Loucy (cell line): Measurements from ENCODE around the gene USH1C.

Experiments
- H2AFZ ChIP-seq: fragments of 200-600 bp; sonication (generic); 2 replicates; pipeline ENCODE4 v1.6.0; 2016; ENCODE audit warnings: antibody characterized with exemption, mild to moderate bottlenecking, low read length, moderate library complexity
- H3F3A ChIP-seq: fragments of 200-600 bp; 2 replicates; pipeline ENCODE4 v1.6.0; 2016; ENCODE audit warnings: antibody characterized with exemption, low read depth, mild to moderate bottlenecking
- H3K27me3 ChIP-seq: fragments of 200-600 bp; sonication (generic); 2 replicates; pipeline ENCODE4 v1.6.1; 2014; ENCODE audit warnings: low read length, mild to moderate bottlenecking; ENCODE audit not compliant: insufficient read depth, poor library complexity, severe bottlenecking
- H3K36me3 ChIP-seq: fragments of 200-600 bp; sonication (generic); 2 replicates; pipeline ENCODE4 v1.6.1; 2016; ENCODE audit warnings: low read length; ENCODE audit not compliant: insufficient read depth
- H3K4me1 ChIP-seq: fragments of 200-600 bp; sonication (generic); 2 replicates; pipeline ENCODE4 v1.5.1; 2014; ENCODE audit warnings: low read length, mild to moderate bottlenecking; ENCODE audit not compliant: insufficient read depth, poor library complexity, severe bottlenecking
- H3K4me2 ChIP-seq: fragments of 200-600 bp; sonication (generic); 2 replicates; pipeline ENCODE4 v1.6.0; 2014; ENCODE audit warnings: antibody characterized with exemption, low read length, low read depth, mild to moderate bottlenecking; ENCODE audit not compliant: poor library complexity, severe bottlenecking
- H3K4me3 ChIP-seq: fragments of 200-600 bp; sonication (generic); 2 replicates; pipeline ENCODE4 v1.5.1; 2014; ENCODE audit warnings: low read length, mild to moderate bottlenecking, mixed read lengths; ENCODE audit not compliant: poor library complexity, severe bottlenecking
- H3K79me2 ChIP-seq: fragments of 200-600 bp; sonication (generic); 2 replicates; pipeline ENCODE4 v1.6.1; 2014; ENCODE audit warnings: low read length; ENCODE audit not compliant: insufficient read depth
- H3K9ac ChIP-seq: fragments of 200-600 bp; sonication (generic); 2 replicates; pipeline ENCODE4 v1.6.0; 2014; ENCODE audit warnings: mild to moderate bottlenecking, low read depth, low read length, moderate library complexity; ENCODE audit not compliant: poor library complexity, severe bottlenecking
- H3K9me2 ChIP-seq: fragments of 200-600 bp; sonication (generic); replicated peaks from 2 replicates; pipeline ENCODE4 v1.6.1; 2016; ENCODE audit warnings: low read depth, low read length, mixed read lengths
- H3K9me3 ChIP-seq: fragments of 200-600 bp; sonication (generic); 2 replicates; pipeline ENCODE4 v1.6.1; 2014; ENCODE audit warnings: mild to moderate bottlenecking, antibody characterized with exemption, low read length, low read depth; ENCODE audit not compliant: insufficient read depth
- H4K20me1 ChIP-seq: fragments of 200-600 bp; sonication (generic); 2 replicates; pipeline ENCODE4 v1.6.0; 2014; ENCODE audit warnings: antibody characterized with exemption, low read length, mild to moderate bottlenecking; ENCODE audit not compliant: insufficient read depth, poor library complexity, severe bottlenecking
- CTCF ChIP-seq: fragments of 200-600 bp; sonication (generic); conservative IDR thresholded peaks from 2 replicates; pipeline ENCODE4 v1.5.1; 2014; ENCODE audit warnings: mild to moderate bottlenecking, antibody characterized with exemption, low read length
- EZH2phosphoT487 ChIP-seq: fragments of 200-600 bp; IDR thresholded peaks from 2 replicates; pipeline ENCODE4 v1.6.1; 2018; ENCODE audit warnings: antibody characterized with exemption, mild to moderate bottlenecking, moderate library complexity, borderline replicate concordance

The USH1C gene

DNA sequence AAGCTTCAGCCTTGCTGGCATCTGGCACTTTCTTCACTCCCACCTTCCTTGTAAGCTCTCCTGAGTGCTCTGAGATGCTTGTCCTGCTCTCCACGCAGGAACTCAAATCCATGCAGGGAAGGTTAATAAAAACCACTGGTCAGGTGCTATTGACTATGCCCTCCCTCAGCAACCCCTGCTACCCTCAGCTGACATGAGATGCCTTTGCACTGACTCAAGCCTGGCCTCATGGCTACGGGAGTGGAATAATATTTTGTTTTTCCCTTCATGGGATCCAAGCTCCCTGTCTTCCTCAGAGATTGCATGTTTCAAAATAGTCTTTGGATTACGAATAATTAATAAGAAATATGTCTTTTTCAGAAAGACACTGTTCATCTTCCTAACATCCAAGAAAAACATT lies 35.9 kb downstream of the USH1C start:
- no peaks in the 10 kb centered on the region for H3K4me1 ChIP-seq
- H3K4me2 ChIP-seq: no peak overlapping the region
- no peaks in the 10 kb centered on the region for H3K9me3 ChIP-seq

DNA sequence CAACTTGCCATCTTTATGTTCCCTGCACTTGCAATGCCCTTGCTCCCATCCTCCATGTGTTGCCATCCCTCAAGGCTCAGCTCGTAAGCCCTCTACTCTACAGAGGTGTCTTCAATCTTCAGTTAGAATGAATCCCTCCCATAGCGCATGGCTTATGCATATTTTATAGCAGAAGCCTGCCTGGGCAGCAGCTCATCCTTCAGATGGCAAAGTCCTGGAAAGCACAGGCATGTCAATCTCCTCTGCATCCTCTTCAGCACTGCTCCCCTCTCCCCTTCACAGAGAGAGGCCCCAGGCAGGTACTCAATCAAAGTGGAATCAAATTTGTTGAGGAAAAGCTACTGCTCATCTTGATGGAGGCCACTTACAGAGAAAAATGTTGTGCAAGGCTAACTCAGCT lies 36.4 kb downstream of the USH1C start:
- no peaks in the 10 kb centered on the region for H4K20me1 ChIP-seq
- H3K4me1 ChIP-seq: no peaks in the 10 kb centered on the region
- no peaks in the 10 kb centered on the region for H3K9me2 ChIP-seq
- TF ChIP-seq CTCF (no peak), EZH2phosphoT487 (no peak)
- no peaks in the 10 kb centered on the region for H3K9me3 ChIP-seq
- no peak overlapping the region for H3K9ac ChIP-seq
- H3K4me2 ChIP-seq: no peak overlapping the region
- no peak overlapping the region for H3K4me3 ChIP-seq
- H2AFZ ChIP-seq: no peak overlapping the region
- no peaks in the 10 kb centered on the region for H3K27me3 ChIP-seq
- no peaks in the 10 kb centered on the region for H3K79me2 ChIP-seq
- H3K36me3 ChIP-seq: no peaks in the 10 kb centered on the region
- H3F3A ChIP-seq: no peaks in the 10 kb centered on the region

More for the DNA sequence above, 35.9 kb downstream of the USH1C start:
- Histone ChIP-seq H3K27me3 (no peaks in the 10 kb centered on the region), H4K20me1 (no peaks in the 10 kb centered on the region), H3K9ac (no peak overlapping the region), H3K4me3 (no peak overlapping the region), H3F3A (no peaks in the 10 kb centered on the region), H3K9me2 (no peaks in the 10 kb centered on the region), H3K79me2 (no peaks in the 10 kb centered on the region), H2AFZ (no peak overlapping the region), H3K36me3 (no peaks in the 10 kb centered on the region)
- TF ChIP-seq CTCF (no peak), EZH2phosphoT487 (no peak)

- TF ChIP-seq CTCF (no peak; the same call in 1 of the 2 replicates), EZH2phosphoT487 (no peak)
- no peaks in the 10 kb centered on the region for H3F3A ChIP-seq
- H3K27me3 ChIP-seq: no peaks in the 10 kb centered on the region
- no peaks in the 10 kb centered on the region for H3K9me2 ChIP-seq
- no peak overlapping the region for H2AFZ ChIP-seq
- H3K4me1 ChIP-seq: no peaks in the 10 kb centered on the region
- no peaks in the 10 kb centered on the region for H3K9me3 ChIP-seq
- no peak overlapping the region for H3K4me3 ChIP-seq
- H3K36me3 ChIP-seq: no peaks in the 10 kb centered on the region
- H3K4me2 ChIP-seq: no peak overlapping the region
- H3K9ac ChIP-seq: no peak overlapping the region
- H3K79me2 ChIP-seq: no peaks in the 10 kb centered on the region
- H4K20me1 ChIP-seq: no peaks in the 10 kb centered on the region
These were observed 37.3 kb downstream of the USH1C start for GRCh38 chr11:17506942-17507341.
